ENCODE measurements around the gene FNDC7.
A peak's percentile ranks its signal among the peaks of the same experiment; 100 is the strongest.

The FNDC7 gene

GRCh38 chr1:108719656-108720435 lies 7.1 kb downstream of the FNDC7 start:
- Histone ChIP-seq H3K9ac (ENCODE audit: low read length) (peak overlapping the region; percentile 60), H2BK12ac (ENCODE audit: low read length in 2 of 2) (peak overlapping the region; percentile 7 to 61), H3K14ac (ENCODE audit: low read length in 2 of 2) (no peak overlapping the region), H2AFZ (ENCODE audit: low read depth, low read length) (no peak overlapping the region), H3K27me3 (ENCODE audit: control insufficient read depth in 1 of 2, insufficient read depth in 1 of 2, low read length in 2 of 2) (no peaks in the 10 kb centered on the region), H2BK120ac (ENCODE audit: low read depth, low read length) (no peak overlapping the region), H4K91ac (ENCODE audit: low read length) (no peak overlapping the region), H3K9me3 (ENCODE audit: control insufficient read depth, low read length) (no peaks in the 10 kb centered on the region), H2BK15ac (ENCODE audit: low read depth, poor library complexity, severe bottlenecking) (peak overlapping the region; percentile 26), H3K18ac (ENCODE audit: low read depth in 1 of 2, low read length in 2 of 2) (peak overlapping the region; percentile 23 to 52), H2BK5ac (ENCODE audit: low read depth, low read length, poor library complexity, severe bottlenecking) (no peak overlapping the region), H2AK5ac (ENCODE audit: low read length, severe bottlenecking) (no peak overlapping the region), H3K79me1 (replicated peaks; ENCODE audit: low read length, poor library complexity, severe bottlenecking) (no peaks in the 10 kb centered on the region), H3K23ac (ENCODE audit: low read length in 2 of 2) (no peak overlapping the region), H3K4me1 (ENCODE audit: control insufficient read depth, insufficient read depth, low read depth, low read length) (peaks cover 6% of the 10 kb centered on the region), H3K4ac (ENCODE audit: low read depth in 1 of 2, low read length in 2 of 2) (peak overlapping the region in 1 of 2 experiments; percentile 6), H4K8ac (ENCODE audit: low read length) (no peak overlapping the region), H3K36me3 (ENCODE audit: control insufficient read depth in 1 of 2, insufficient read depth in 2 of 2, low read depth in 1 of 2, low read length in 2 of 2) (no peaks in the 10 kb centered on the region), H3K4me3 (ENCODE audit: insufficient read depth in 1 of 2, low read depth in 1 of 2, low read length in 2 of 2) (peak overlapping the region in 1 of 2 experiments; percentile 42), H3K27ac (ENCODE audit: low read length, poor library complexity, severe bottlenecking) (peak overlapping the region; percentile 10), H3K4me2 (ENCODE audit: low read length, poor library complexity, severe bottlenecking) (no peak overlapping the region)
- DNase-seq, result peak; percentile 92
- WGBS, result 60% methylated on average over 7 of the region's 8 CpGs

GRCh38 chr1:108722292-108722691 lies 9.6 kb downstream of the FNDC7 start:
- Histone ChIP-seq H3K14ac (ENCODE audit: low read length in 2 of 2) (no peak overlapping the region), H3K4me3 (ENCODE audit: insufficient read depth in 1 of 2, low read depth in 1 of 2, low read length in 2 of 2) (peak overlapping the region in 1 of 2 experiments; percentile 19), H2BK5ac (ENCODE audit: low read depth, low read length, poor library complexity, severe bottlenecking) (no peak overlapping the region), H3K4ac (ENCODE audit: low read depth in 1 of 2, low read length in 2 of 2) (no peak overlapping the region), H3K4me2 (ENCODE audit: low read length, poor library complexity, severe bottlenecking) (no peak overlapping the region), H3K27me3 (ENCODE audit: control insufficient read depth in 1 of 2, insufficient read depth in 1 of 2, low read length in 2 of 2) (no peaks in the 10 kb centered on the region), H3K4me1 (ENCODE audit: control insufficient read depth, insufficient read depth, low read depth, low read length) (peaks cover 5% of the 10 kb centered on the region), H2BK15ac (ENCODE audit: low read depth, poor library complexity, severe bottlenecking) (no peak overlapping the region), H2AFZ (ENCODE audit: low read depth, low read length) (peak overlapping the region; percentile 61), H3K9me3 (ENCODE audit: control insufficient read depth, low read length) (no peaks in the 10 kb centered on the region), H4K91ac (ENCODE audit: low read length) (no peak overlapping the region), H3K18ac (ENCODE audit: low read depth in 1 of 2, low read length in 2 of 2) (peak overlapping the region in 1 of 2 experiments; percentile 51), H2BK12ac (ENCODE audit: low read length in 2 of 2) (no peak overlapping the region), H3K9ac (ENCODE audit: low read length) (no peak overlapping the region), H2BK120ac (ENCODE audit: low read depth, low read length) (no peak overlapping the region), H3K36me3 (ENCODE audit: control insufficient read depth in 1 of 2, insufficient read depth in 2 of 2, low read depth in 1 of 2, low read length in 2 of 2) (no peaks in the 10 kb centered on the region), H3K23ac (ENCODE audit: low read length in 2 of 2) (no peak overlapping the region), H3K27ac (ENCODE audit: low read length, poor library complexity, severe bottlenecking) (no peak overlapping the region), H2AK5ac (ENCODE audit: low read length, severe bottlenecking) (no peak overlapping the region), H4K8ac (ENCODE audit: low read length) (no peak overlapping the region), H3K79me1 (replicated peaks; ENCODE audit: low read length, poor library complexity, severe bottlenecking) (no peaks in the 10 kb centered on the region)
- WGBS, result 54% methylated on average over 6 of the region's 6 CpGs
- peak; percentile 71 for DNase-seq

- H3K9ac ChIP-seq (ENCODE audit: low read length), result no peak overlapping the region
- H3K27me3 ChIP-seq (ENCODE audit: control insufficient read depth in 1 of 2, insufficient read depth in 1 of 2, low read length in 2 of 2), result no peaks in the 10 kb centered on the region
- H3K36me3 ChIP-seq (ENCODE audit: control insufficient read depth in 1 of 2, insufficient read depth in 2 of 2, low read depth in 1 of 2, low read length in 2 of 2), result no peaks in the 10 kb centered on the region
- H2AK5ac ChIP-seq (ENCODE audit: low read length, severe bottlenecking), result no peak overlapping the region
- no peak overlapping the region for H3K4me2 ChIP-seq (ENCODE audit: low read length, poor library complexity, severe bottlenecking)
- H3K23ac ChIP-seq (ENCODE audit: low read length in 2 of 2), result no peak overlapping the region
- H3K4ac ChIP-seq (ENCODE audit: low read depth in 1 of 2, low read length in 2 of 2), result no peak overlapping the region
- 89% methylated on average over 1 of the region's 1 CpG for WGBS
- no peak overlapping the region for H3K18ac ChIP-seq (ENCODE audit: low read depth in 1 of 2, low read length in 2 of 2)
- no peak overlapping the region for H3K27ac ChIP-seq (ENCODE audit: low read length, poor library complexity, severe bottlenecking)
- H2BK5ac ChIP-seq (ENCODE audit: low read depth, low read length, poor library complexity, severe bottlenecking), result no peak overlapping the region
- no peak overlapping the region for H4K8ac ChIP-seq (ENCODE audit: low read length)
- no peaks in the 10 kb centered on the region for H3K4me1 ChIP-seq (ENCODE audit: control insufficient read depth, insufficient read depth, low read depth, low read length)
- no peaks in the 10 kb centered on the region for H3K9me3 ChIP-seq (ENCODE audit: control insufficient read depth, low read length)
- H2BK15ac ChIP-seq (ENCODE audit: low read depth, poor library complexity, severe bottlenecking), result no peak overlapping the region
- H3K14ac ChIP-seq (ENCODE audit: low read length in 2 of 2), result no peak overlapping the region
- H4K91ac ChIP-seq (ENCODE audit: low read length), result no peak overlapping the region
- no peak overlapping the region for H3K4me3 ChIP-seq (ENCODE audit: insufficient read depth in 1 of 2, low read depth in 1 of 2, low read length in 2 of 2)
- no peak overlapping the region for H2BK120ac ChIP-seq (ENCODE audit: low read depth, low read length)
- no peaks in the 10 kb centered on the region for H3K79me1 ChIP-seq (replicated peaks; ENCODE audit: low read length, poor library complexity, severe bottlenecking)
- no peak overlapping the region for H2BK12ac ChIP-seq (ENCODE audit: low read length in 2 of 2)
- H2AFZ ChIP-seq (ENCODE audit: low read depth, low read length), result no peak overlapping the region
- DNase-seq, result no peak
Measured at GRCh38 chr1:108725906-108726305, 13.2 kb downstream of the FNDC7 start.

- no peak overlapping the region for H4K91ac ChIP-seq (ENCODE audit: low read length)
- no peak overlapping the region for H2BK15ac ChIP-seq (ENCODE audit: low read depth, poor library complexity, severe bottlenecking)
- H2AK5ac ChIP-seq (ENCODE audit: low read length, severe bottlenecking), result no peak overlapping the region
- no peaks in the 10 kb centered on the region for H3K27me3 ChIP-seq (ENCODE audit: control insufficient read depth in 1 of 2, insufficient read depth in 1 of 2, low read length in 2 of 2)
- no peak overlapping the region for H3K4ac ChIP-seq (ENCODE audit: low read depth in 1 of 2, low read length in 2 of 2)
- no peak overlapping the region for H3K23ac ChIP-seq (ENCODE audit: low read length in 2 of 2)
- no peaks in the 10 kb centered on the region for H3K36me3 ChIP-seq (ENCODE audit: control insufficient read depth in 1 of 2, insufficient read depth in 2 of 2, low read depth in 1 of 2, low read length in 2 of 2)
- no peak overlapping the region for H3K14ac ChIP-seq (ENCODE audit: low read length in 2 of 2)
- H2AFZ ChIP-seq (ENCODE audit: low read depth, low read length), result no peak overlapping the region
- H2BK120ac ChIP-seq (ENCODE audit: low read depth, low read length), result no peak overlapping the region
- H3K4me1 ChIP-seq (ENCODE audit: control insufficient read depth, insufficient read depth, low read depth, low read length), result no peaks in the 10 kb centered on the region
- H4K8ac ChIP-seq (ENCODE audit: low read length), result no peak overlapping the region
- H3K27ac ChIP-seq (ENCODE audit: low read length, poor library complexity, severe bottlenecking), result no peak overlapping the region
- no peaks in the 10 kb centered on the region for H3K79me1 ChIP-seq (replicated peaks; ENCODE audit: low read length, poor library complexity, severe bottlenecking)
- H3K9ac ChIP-seq (ENCODE audit: low read length), result no peak overlapping the region
- 95% methylated on average over 8 of the region's 8 CpGs for WGBS
- no peak overlapping the region for H2BK5ac ChIP-seq (ENCODE audit: low read depth, low read length, poor library complexity, severe bottlenecking)
- no peak overlapping the region for H3K4me3 ChIP-seq (ENCODE audit: insufficient read depth in 1 of 2, low read depth in 1 of 2, low read length in 2 of 2)
- DNase-seq, result no peak
- no peak overlapping the region for H3K4me2 ChIP-seq (ENCODE audit: low read length, poor library complexity, severe bottlenecking)
- H2BK12ac ChIP-seq (ENCODE audit: low read length in 2 of 2), result no peak overlapping the region
- no peak overlapping the region for H3K18ac ChIP-seq (ENCODE audit: low read depth in 1 of 2, low read length in 2 of 2)
- H3K9me3 ChIP-seq (ENCODE audit: control insufficient read depth, low read length), result no peaks in the 10 kb centered on the region
Measured at GRCh38 chr1:108728327-108728923, 15.7 kb downstream of the FNDC7 start.
